HG02885 (cell line): Measurements from ENCODE around the gene ABCA9.

Experiments used
- ATAC-seq: cut with Tn5 transposase; IDR thresholded peaks from one replicate; pipeline ENCODE4 v1.9.1; 2021; ENCODE audit warnings: mild to moderate bottlenecking; ENCODE audit not compliant: unreplicated experiment, poor library complexity

ABCA9 gene

DNA sequence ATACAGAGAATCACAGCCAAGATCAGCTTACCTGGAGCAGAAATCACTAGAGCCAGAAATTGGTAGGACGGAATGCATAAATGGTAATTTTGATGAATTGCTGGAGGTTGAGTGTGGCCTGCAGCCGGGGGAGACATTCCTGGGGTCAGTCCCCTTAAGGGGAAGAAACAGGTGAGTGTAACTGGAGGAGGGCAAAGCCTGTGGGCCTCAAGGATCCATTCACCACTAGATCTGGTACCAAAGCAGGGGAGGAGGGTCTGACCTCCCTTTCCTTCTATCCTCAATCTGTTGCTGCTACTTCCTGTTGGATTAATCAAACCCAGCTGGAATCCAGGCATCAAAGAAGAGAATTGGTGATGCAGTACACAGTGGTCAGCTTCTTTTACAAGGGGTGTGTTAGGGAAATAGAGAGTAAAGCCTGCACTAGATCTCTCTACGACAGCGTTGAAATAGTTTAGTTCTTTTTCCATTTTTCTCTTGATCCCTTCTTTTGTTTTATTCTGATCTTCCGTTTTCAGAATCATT, 8.6 kb upstream of the ABCA9 start:
- no peak for ATAC-seq

DNA sequence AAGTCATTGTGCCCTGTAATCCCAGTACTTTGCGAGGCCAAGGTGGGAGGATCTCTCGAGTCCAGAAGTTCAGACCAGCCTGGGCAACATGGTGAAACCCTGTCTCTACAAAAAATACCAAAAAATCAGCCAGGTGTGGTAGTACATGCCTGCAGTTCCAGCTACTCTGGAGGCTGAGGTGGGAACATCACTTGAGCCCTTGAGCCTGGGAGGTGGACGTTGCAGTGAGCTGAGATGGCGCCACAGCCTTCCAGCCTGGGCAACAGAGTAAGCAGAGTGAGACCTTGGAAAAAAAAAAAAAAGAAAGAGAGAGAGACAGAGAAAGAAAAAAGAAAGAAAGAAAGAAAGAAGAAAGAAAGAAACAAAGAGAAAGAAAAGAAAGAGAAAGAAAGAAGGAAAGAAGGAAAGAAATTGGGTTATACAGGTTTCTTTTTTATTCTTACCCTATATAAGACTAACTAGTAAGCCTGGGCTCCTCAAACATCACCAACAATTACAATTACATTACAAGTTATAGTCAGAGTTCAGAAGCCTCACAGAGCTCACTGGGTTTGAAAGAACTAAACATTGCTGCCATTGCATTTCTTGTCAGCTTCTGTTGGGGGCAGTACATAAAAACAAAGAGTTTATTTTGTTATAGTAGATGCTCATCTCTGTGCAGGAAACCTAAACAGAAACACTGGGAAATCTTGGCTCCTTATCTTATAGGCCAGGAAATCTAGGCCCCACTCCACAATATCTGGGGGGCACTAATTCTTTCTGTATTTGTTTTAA, 6.7 kb upstream of the ABCA9 start:
- ATAC-seq: no peak

DNA sequence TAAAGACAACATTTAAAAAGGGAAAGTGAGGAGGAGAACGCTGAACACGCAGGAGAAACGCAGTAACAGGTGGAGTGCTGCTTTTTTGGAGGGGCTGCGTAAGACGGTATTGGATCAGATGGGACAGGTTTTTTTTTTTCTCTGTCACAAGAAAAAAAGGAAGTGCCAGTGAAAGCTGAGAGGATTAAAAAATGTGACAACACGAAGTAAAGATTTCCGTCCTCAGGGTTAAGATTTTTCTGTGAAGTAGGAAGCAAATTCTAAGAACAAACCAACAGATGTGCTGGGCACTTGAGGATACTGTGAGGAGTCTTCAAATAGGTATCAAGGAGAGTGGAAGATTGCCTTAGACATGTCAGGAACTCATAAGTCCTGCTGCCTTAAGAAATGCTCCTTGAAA, 5.8 kb upstream of the ABCA9 start:
- ATAC-seq: no peak

DNA sequence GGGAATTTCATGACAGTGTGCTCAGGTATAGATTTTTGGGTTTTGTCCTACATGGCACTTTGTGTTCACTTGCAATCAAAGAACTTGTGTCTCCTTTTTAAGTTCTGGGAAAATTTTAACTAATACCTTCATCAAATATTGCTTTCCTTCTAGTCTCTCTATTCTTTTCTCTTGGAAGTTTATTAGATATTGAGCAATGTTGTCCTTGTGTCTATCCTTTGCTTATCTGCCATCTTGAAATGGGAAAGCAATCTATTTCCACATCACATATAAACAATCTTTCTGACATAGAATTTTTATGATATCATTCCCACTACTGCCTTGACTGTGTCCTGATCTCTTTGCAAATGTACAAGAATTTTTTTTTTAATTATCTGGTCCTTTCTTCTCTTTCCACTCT, 4.4 kb upstream of the ABCA9 start:
- ATAC-seq: no peak

DNA sequence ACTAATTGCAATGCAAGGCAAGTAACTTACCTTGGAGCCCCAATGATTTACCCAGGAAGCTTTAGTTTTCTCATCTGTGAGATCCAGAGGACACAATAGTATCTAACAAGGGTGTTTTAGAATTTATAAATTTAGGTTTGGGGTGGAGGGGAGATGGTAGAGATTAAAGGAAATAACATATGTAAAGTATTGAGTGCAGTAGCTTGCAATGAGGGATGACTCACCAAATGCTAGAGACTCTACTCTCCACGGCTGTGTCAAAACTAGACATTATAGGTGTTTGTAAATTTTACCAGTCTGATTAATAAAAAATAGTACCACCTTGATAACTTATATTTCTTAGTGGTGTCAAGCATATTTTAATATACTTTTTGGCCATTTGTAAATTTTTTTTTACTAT, 3.7 kb upstream of the ABCA9 start:
- ATAC-seq: no peak

DNA sequence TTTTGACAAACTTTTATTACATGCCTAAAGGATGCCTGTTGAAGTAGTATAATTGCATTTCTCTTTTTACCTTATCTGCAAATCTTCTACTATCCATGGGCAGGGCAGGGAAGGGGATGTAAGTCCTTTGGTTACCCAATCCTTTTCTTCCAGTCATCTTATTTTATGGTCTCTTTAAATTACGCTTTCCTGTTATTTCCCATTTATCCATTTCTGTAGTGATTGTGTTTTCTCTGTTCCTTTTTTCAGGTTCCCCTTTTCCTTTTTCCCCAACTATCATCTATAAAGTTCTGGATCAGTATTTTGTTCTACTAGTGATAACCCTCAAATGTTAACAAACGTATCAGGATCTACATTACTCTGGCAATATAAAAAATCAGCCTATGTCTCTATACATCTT, 3.3 kb upstream of the ABCA9 start:
- no peak for ATAC-seq

DNA sequence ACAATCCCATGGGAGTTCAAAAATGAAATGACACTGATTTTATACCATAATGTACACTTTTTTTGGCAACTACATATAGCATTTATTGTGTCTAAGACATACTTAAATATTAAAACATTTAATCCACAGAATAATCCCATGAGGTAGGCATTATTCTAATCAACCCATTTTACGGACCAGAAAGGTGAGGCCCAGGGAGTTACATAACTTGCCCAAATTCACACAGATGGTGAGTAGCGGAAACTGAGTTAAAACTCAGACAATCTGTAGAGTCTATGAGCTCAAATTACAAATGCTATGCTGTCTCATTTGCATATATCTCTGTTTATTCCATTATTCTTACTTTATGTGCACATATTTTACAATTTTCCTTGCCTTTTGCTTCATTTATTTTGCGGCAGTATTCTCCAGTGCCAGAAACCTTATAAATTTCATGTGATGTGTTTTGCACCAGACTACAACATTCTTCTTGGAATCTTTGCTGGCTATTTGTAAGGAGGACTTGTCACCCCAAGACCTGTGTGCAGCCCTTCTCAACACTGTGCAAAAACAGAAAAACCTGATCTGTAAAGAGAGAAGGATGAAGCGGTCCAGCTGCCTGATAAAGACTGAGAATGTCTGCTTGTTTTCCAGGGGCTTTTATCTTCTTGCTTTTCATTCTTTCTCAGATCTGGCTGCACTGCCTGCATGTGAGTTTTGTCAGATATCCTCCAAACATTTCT, 2.3 kb upstream of the ABCA9 start:
- ATAC-seq: no peak

DNA sequence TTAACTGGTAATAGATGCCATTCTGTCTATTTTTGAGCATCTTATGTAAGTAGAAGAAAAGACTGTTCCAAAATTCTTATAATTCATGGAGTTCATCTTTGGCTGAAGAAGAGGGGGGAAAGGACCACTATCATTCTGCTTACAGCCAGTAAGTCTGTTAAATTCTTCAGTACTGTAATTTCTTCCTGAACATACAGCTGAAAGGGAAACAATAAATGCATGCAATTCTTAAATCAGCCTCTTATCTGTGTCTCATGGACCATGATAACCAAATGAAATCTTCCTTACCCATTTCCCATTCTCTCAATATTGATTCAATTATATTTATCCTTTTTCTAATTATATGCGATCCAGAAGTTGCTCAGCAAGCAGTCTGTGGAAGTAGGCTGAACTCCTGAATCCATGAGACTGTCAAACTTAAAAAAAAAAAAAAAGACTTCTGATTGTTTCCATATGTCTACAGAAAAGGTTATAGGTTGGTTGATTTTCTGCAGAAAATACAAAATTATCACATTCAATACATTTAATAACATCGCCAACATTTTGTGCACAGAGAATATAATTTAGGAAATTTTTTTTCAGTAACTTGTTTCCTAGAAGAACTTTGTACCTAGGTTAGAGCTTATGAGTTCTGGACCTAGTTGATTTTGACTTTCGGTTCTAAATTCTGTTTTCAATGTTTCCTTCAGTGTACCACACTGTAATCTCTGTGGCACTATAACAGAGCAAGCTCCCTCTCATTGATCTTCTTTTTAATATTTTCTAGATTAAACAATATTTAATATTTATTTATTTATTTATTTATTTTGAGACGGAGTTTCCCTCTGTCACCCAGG, 1.2 kb upstream of the ABCA9 start:
- no peak for ATAC-seq

DNA sequence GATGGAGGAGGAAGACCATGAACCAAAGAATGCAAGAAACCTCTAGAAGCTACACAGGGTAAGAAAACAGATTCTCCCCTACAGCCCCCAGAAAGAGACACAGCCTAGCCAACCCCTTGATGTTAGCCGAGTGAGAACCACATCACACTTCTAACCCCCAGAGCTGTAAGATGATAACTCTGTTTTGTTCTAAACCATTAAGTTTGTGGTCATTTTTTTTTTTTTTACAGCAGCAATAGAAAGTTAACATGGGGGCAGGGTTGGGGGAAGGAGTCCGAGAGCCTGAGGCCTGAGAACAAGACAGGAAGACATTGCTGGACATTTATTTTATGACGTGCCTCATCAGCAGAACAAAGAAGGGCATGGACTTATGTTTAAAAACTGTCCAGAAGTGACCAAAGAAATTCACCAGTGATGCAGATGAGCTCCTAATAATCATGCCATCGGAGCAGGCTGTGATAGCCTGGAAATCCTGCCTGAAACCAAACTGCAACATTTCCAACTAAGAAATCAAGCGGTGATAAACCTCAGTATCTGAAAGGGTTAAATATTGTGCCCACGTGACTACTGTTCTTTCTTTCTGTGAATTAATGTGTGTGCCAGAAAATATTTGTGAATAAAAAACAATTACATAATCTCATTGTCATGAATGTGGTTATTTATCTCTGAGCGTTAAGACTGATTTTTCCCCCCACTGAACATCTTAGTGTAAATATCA, 1.1 kb downstream of the ABCA9 start:
- ATAC-seq: no peak

DNA sequence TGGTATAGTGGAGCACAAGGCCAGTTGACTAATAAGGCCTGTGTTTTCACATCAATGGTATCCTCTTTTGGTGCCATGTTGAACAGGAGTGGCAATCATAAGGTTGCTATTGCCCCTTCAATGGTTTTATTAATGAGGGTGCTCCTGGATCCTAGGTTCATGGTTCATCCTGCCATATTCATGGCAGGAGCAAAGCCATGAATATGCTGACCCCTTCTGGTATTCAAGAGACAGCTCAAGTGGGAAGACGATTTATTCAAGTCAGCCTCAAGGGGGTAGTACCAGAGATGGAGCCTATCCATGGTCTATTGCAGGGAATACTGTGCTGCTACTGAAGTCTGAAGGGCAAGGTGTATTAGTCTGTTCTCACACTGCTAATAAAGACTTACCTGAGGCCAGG, 2.6 kb downstream of the ABCA9 start:
- ATAC-seq: no peak

DNA sequence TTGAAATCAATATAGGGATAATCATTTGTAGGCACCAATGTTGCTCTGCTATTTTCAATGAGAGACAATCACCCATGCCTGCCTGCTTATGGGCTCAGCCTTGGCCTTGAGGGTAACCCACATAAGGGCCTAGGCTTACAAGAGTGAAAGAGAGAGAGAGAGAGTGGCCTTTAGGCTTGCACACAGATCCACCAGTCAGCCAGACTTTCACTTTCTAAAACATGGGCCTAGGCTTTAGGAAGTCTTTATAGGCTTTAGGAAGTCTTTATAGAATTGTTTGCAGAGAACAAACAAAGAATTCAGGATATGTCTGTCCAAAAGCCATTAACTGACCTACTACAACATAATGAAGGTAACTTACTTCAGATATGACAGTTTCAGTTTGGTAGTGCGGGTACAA, 3.4 kb downstream of the ABCA9 start:
- no peak for ATAC-seq

DNA sequence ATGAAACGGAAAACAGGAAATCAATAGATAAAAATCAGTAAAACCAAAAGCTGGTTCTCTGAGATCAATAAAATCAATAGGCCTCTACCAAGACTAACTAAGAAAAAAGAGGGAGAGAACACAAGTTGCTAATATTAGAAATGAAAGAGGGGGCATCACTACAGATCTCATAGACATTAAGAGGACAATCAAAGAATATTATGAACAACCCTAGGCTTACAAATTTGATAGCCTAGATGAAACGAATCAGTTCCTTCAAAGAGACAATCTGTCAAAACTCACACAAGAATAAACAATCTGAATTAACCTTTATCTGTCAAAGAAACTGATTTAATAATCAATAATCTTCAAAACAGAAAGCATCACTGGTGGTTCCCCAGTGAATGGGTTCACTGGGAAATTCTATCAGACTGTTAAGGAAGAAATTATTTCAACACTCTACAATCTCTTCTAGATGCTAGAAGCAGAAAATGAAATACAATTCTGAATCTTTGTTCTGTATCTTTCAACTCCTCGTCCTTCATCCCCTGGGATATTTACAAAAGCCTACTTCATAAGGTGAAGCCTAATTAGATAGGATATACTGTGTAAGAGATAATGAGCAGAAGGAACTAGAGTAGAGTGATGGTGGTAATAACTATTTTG, 4.4 kb downstream of the ABCA9 start:
- ATAC-seq: no peak

DNA sequence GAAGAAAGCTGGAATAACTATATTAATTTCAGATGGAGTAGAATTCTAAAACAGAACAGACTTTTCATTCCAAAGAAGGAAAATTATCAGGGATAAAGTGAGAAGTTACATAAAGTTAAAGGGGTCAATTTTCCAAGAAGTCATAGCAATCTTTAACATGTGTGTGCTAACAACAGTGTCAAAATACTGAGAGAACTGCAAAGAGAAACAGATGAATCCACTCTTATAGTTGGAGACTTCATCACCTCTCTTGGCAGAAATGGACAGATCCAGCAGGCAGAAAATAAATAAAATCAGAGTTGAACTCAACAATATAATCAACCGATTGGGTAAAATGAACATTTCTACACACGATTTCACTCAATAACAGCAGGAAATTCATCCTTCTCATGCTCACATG, 5.4 kb downstream of the ABCA9 start:
- ATAC-seq: no peak

DNA sequence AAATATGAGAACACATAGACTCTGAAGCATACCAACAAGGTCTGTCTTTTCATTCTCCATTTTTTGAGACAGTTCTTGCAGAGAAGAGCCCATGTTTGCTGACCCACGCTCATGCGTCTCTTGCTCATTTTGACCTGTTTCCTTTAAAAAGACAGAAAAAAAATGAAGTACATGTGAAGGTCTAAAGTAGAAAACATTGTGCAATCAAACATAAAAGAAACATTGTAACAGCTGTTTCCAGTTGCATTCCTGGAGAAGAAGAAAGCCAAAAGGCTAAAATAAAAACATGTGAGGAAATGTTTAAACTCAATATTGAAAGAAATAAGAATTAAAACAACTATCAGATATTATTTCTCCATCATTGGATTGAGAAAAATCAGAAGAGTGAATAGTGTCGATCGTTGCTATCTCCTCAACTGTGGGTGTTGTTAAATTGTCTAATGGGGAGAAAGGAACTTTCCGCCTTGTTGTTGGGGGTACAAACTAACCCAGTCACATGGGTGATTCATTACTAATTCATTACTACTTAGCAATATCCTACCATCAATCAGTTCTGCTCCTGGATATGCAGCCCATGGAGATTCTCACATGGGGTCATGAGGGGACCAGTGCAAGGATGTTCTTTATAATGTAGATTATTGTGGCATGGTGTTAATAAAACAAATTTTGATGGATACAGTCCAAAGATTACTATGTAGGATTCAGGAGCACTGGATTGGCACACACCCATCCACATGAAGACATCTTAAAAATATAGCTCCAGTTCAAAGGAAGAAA, 9.5 kb downstream of the ABCA9 start:
- no peak for ATAC-seq

DNA sequence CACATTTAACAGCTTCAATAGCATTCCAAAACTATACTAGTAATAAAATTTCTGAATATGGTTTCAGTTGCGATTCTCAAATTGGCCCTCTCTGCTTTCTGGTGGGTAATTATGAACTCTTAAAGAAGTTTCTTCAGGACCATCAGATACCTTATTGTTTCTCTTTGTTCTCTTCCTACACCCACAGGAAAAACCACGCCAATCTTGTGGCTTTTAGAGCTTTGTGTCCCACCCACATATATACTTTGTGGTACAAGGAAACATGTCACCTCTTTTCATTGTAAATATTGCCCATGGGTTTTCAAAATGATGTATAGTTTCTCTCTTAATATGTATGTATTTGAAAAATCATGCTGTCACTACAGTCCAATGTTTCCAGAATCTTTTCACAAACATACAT, 12.1 kb downstream of the ABCA9 start:
- ATAC-seq: no peak

DNA sequence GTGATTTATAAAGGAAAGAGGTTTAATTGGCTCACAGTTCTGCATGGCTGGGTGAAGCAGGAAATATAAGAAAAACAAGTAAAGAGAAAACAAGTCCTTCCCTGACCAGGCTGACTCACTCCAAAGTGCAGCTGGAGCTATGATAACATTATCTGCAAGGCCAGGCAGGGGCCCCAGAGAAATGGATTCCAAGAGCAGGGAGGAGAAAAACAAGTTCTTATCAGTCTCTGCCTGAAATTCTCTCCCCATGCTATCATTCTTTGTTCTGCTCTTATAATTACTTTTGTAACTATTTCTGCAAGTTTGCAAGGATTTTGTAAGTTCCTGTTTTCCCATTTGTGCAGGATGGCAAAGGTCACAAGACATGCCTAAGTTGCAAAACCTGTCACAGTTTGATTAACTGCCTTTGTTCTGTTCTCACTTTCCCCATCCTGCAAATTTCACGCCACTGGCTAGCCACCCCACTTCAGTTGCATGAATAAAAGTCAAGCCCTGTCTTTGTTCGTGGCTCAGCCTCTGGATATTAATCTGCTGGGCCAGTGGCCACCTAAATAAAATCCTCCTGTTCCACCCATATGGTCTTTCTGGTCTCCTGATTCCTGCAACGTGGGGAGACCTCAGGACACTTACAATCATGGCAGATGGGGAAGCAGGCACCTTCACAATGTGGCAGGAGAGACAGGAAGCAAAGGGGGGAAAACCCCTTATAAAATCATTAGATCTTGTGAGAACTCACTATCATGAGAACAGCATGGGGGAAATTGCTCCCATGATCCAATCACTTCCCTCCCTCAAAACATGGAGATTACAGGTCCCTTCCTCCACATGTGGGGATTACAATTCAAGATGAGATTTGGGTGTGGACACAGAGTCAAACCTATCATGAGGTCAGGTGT, 13.1 kb downstream of the ABCA9 start:
- no peak for ATAC-seq

DNA sequence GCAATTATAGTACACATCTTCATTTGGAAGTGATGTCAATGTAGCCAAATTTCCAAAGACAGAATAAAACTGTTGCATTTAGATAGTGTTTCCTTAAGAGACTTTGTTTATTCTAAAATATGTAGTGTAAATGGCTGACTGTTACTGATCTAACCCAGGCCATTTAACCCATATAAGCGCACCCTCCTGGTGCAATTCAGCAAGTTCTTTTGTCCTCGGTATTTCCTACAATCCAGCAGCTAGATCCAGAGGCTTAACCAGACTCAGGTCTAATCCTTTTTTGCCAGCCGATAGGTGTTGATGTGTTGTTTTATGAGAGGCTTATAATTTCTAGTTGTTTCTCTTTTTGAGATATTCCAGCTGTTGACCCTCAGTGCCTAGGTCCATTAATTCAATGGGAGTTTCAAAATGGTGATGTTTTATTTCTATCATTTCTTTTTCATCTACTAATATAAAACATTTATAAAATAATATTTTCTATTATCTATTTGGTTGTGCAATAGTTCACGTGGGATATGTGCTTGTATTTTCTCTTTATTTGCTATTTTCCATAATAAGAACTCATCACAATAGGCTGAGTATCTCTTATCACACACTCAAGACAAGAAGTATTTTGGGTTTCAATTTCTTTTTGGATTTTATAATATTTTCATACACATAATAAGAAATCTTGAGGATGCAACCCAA, 14.5 kb downstream of the ABCA9 start:
- no peak for ATAC-seq

DNA sequence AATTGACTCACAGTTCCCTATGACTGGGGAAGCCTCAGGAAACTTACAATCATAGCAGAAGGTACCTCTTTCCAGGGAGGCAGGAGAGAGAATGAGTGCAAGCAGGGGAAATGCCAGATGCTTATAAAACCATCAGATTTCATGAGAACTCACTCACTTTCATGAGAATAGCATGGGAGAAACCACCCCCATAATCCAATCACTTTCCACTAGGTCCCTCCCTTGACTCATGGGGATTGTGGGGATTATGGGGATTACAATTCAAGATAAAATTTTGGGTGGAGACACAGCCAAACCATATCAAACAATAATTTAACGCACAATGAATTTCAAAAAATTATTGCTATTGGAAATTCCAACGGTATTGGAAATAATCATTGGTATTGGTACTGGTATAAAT, 15.1 kb downstream of the ABCA9 start:
- no peak for ATAC-seq
